Measurements from ENCODE around the gene MAN2C1. TPM values are rescaled to one million over a fixed set of nuclear protein-coding genes. Genes with fewer than 3 reads are reported as not detected.

The MAN2C1 gene
- polyA plus RNA-seq, 1 experiment = 32.5 TPM

DNA sequence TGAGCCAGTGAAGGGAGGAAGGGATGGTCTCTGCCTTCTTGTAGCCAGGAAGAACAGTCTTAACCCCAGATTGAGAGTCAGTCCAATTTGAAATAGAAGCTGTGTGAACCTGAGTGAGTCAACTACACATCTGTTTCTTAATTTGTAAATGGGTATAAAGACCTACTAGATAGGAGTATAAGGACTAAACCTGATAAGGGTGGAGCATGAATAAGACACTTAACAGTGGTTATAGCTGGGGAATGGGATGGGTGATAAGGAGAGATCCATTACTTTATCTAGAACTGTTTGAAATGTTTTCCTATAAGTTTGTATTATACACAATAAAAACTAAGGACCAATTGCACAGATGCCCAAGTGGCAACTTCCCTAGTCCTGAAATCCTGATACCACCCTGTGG, 1.4 kb downstream of the MAN2C1 start:
- TF ChIP-seq, protein P1, sequence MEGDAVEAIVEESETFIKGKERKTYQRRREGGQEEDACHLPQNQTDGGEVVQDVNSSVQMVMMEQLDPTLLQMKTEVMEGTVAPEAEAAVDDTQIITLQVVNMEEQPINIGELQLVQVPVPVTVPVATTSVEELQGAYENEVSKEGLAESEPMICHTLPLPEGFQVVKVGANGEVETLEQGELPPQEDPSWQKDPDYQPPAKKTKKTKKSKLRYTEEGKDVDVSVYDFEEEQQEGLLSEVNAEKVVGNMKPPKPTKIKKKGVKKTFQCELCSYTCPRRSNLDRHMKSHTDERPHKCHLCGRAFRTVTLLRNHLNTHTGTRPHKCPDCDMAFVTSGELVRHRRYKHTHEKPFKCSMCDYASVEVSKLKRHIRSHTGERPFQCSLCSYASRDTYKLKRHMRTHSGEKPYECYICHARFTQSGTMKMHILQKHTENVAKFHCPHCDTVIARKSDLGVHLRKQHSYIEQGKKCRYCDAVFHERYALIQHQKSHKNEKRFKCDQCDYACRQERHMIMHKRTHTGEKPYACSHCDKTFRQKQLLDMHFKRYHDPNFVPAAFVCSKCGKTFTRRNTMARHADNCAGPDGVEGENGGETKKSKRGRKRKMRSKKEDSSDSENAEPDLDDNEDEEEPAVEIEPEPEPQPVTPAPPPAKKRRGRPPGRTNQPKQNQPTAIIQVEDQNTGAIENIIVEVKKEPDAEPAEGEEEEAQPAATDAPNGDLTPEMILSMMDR (IDR thresholded peaks at IDR 0.05; ENCODE audit: low read depth, low read length) = no peak
- no peak overlapping the region for H3K27ac ChIP-seq (ENCODE audit: low read depth, low read length)
- no peak for DNase-seq (ENCODE audit: low read depth, low spot score)
- CTCF ChIA-PET = interaction anchor here (0.6 to 2.2 kb wide), 7 partner anchors 11 to 319 kb away, joined by 3 to 35 read pairs (median 4); partner anchors contain the start of gene SIN3A
- no peaks in the 10 kb centered on the region; the same call in 1 of the 2 replicates for H3K9me3 ChIP-seq (ENCODE audit: control insufficient read depth, insufficient read depth, low read length)
- no peaks in the 10 kb centered on the region for H3K27me3 ChIP-seq (ENCODE audit: control insufficient read depth, insufficient read depth, low read length)
- POLR2A ChIA-PET = interaction anchor here (0.7 to 3.0 kb wide), 3 partner anchors 9 to 88 kb away, joined by 4 to 25 read pairs (median 18); partner anchors contain the start of gene SIN3A
- peak overlapping the region; percentile 83 for H3K4me3 ChIP-seq (ENCODE audit: low read depth, low read length)

DNA sequence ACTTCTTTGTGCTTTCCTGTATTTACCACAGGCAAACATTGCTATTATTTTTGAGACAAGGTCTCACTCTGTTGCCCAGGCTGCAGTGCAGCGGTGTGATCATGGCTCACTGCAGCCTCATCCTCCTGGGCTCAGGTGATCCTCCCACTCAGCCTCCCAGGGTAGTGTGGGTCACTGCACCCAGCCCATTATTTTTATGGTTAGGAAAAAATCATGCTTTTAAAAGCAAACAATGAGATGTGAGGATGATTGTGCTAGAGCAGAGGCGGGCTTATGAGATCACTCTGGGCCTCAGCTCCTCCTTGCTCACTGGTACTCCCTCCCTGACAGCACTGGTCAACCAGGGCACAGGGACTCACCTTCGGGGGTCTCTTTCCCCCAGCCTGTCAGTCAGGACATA, 2.2 kb downstream of the MAN2C1 start:
- no peaks in the 10 kb centered on the region; the same call in 1 of the 2 replicates for H3K9me3 ChIP-seq (ENCODE audit: control insufficient read depth, insufficient read depth, low read length)
- ChIA-PET CTCF (no interaction called here), POLR2A (no interaction called here)
- DNase-seq (ENCODE audit: low read depth, low spot score) = no peak
- no peak overlapping the region for H3K27ac ChIP-seq (ENCODE audit: low read depth, low read length)
- H3K27me3 ChIP-seq (ENCODE audit: control insufficient read depth, insufficient read depth, low read length) = no peaks in the 10 kb centered on the region
- H3K4me3 ChIP-seq (ENCODE audit: low read depth, low read length) = no peak overlapping the region
- TF ChIP-seq, protein P1 (IDR thresholded peaks at IDR 0.05; ENCODE audit: low read depth, low read length) = no peak

DNA sequence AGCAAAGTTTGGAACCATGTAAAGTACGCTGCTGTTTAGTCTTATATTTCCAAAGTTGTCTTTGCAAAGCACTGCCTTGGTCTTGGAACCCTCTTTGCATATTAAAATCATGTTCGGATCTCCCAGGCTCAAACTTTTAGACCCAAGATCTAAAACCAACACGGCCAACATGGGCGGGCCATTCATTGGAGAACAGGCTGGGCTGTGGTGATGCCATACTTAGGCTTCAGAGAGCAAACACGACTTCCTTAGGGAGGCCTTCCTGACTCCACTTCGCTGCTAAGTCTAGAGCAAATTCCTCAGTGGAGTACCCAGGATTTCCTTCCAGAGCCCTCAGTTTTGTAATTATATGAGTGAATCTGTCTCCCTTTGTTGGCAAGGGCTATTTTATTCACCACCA, 3.5 kb downstream of the MAN2C1 start:
- ChIA-PET CTCF (no interaction called here), POLR2A (no interaction called here)
- TF ChIP-seq, protein P1 (IDR thresholded peaks at IDR 0.05; ENCODE audit: low read depth, low read length) = no peak
- H3K27me3 ChIP-seq (ENCODE audit: control insufficient read depth, insufficient read depth, low read length) = no peaks in the 10 kb centered on the region
- no peak for DNase-seq (ENCODE audit: low read depth, low spot score)
- no peak overlapping the region for H3K4me3 ChIP-seq (ENCODE audit: low read depth, low read length)
- no peaks in the 10 kb centered on the region; the same call in 1 of the 2 replicates for H3K9me3 ChIP-seq (ENCODE audit: control insufficient read depth, insufficient read depth, low read length)
- no peak overlapping the region for H3K27ac ChIP-seq (ENCODE audit: low read depth, low read length)

DNA sequence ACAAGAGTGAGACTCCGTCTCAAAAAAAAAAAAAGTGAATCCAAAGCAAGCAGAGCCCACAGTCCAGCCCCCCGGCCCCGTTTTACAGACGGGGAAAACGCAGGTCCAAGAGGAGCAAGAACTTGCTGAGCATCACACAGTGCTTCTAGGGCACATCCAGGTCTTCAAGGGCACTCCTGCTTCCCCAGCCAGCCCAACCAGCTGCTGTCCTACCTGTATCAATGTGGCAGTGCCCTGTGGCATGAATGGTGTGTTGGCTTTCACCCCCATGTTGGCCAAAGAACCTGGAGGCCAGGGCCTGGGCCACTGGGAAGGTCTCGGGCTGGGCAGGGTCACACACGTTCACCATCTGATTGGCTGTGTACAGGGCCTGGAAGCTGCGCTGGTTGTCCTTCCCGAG, 4.6 kb downstream of the MAN2C1 start:
- Histone ChIP-seq H3K27ac (ENCODE audit: low read depth, low read length) (no peak overlapping the region), H3K4me3 (ENCODE audit: low read depth, low read length) (no peak overlapping the region), H3K9me3 (ENCODE audit: control insufficient read depth, insufficient read depth, low read length) (no peaks in the 10 kb centered on the region; the same call in 1 of the 2 replicates), H3K27me3 (ENCODE audit: control insufficient read depth, insufficient read depth, low read length) (no peaks in the 10 kb centered on the region)
- DNase-seq (ENCODE audit: low read depth, low spot score) = no peak
- ChIA-PET POLR2A (interaction anchor here (1.1 kb wide), 1 partner anchor 16 kb away, joined by 5 read pairs; no protein-coding TSS in a partner anchor), CTCF (no interaction called here)
- TF ChIP-seq, protein P1 (IDR thresholded peaks at IDR 0.05; ENCODE audit: low read depth, low read length) = no peak

DNA sequence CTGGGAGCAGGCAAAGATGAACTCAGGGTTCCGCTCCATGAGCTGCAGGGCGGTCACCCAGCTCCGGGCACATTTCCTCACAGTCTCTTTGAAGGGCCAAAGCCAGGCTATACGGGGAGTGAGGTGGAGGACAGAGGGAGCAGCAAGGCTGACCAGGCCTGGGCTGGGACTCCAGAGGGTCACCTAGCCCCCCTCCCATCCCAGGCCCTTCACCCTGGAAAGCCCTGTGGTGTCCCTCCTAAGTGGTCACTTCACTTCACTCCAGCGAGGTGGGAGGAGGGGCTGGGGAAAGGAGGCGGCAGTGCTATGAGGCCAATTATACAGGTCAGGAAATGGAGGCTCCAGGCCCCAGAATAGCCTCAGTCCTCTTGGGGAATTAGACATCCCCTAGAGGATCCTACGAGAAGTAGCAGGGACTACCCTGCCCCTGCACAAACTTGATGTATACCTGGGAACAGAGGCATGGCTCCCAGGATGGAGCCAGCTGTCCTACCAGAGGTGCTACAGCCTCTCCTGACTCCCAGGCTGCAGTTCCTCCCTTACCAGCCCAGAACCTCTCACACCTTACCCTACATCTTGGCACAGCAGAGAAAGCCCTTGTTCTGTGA, 5.7 kb downstream of the MAN2C1 start:
- POLR2A ChIA-PET = interaction anchor here (0.5 to 1.1 kb wide), 2 partner anchors 15 to 330 kb away, joined by 3 to 5 read pairs; no protein-coding TSS in a partner anchor
- Histone ChIP-seq H3K27me3 (ENCODE audit: control insufficient read depth, insufficient read depth, low read length) (no peaks in the 10 kb centered on the region), H3K27ac (ENCODE audit: low read depth, low read length) (no peak overlapping the region), H3K4me3 (ENCODE audit: low read depth, low read length) (no peak overlapping the region), H3K9me3 (ENCODE audit: control insufficient read depth, insufficient read depth, low read length) (no peaks in the 10 kb centered on the region; the same call in 1 of the 2 replicates)
- no peak for DNase-seq (ENCODE audit: low read depth, low spot score)
- CTCF ChIA-PET = no interaction called here
- TF ChIP-seq, protein P1 (IDR thresholded peaks at IDR 0.05; ENCODE audit: low read depth, low read length) = no peak
